Activated CD8-positive, alpha-beta T cell treated with anti-CD3 and anti-CD28 coated beads for 36 hours (primary cell): ENCODE data around the gene C7orf57. TPM values are rescaled to one million over a fixed set of nuclear protein-coding genes. Genes with fewer than 3 reads are reported as not detected.

Experiments
- ATAC-seq: fragments of 200-7000 bp; cut with Tn5 transposase; one replicate; pipeline ENCODE4 v1.10.0; 2021; ENCODE audit warnings: mild to moderate bottlenecking, moderate library complexity
- CTCF ChIA-PET: fragments of 350-600 bp; sonication (Branson Sonifier 250); formaldehyde crosslinking; loops from one replicate; lab custom pipeline; 2021; ENCODE audit warnings: antibody characterized with exemption; lab: Charles Lee
- POLR2A ChIA-PET: fragments of 350-600 bp; sonication (Branson Sonifier 250); formaldehyde crosslinking; loops from one replicate; lab custom pipeline; 2021; ENCODE audit warnings: antibody characterized with exemption; lab: Charles Lee
- DNase-seq: peaks from one replicate; pipeline ENCODE4 v3.0.0-alpha.2; 2020
- H3K27ac Mint-ChIP-seq: one replicate; pipeline ENCODE4 v1.8.0; 2021; ENCODE audit warnings: mild to moderate bottlenecking, mixed read lengths
- H3K27me3 Mint-ChIP-seq: one replicate; pipeline ENCODE4 v1.8.0; 2021; ENCODE audit warnings: mixed read lengths
- H3K36me3 Mint-ChIP-seq: one replicate; pipeline ENCODE4 v1.8.0; 2021; ENCODE audit warnings: low read depth, mixed read lengths
- H3K4me1 Mint-ChIP-seq: one replicate; pipeline ENCODE4 v1.8.0; 2021; ENCODE audit warnings: low read depth, mixed read lengths
- H3K4me3 Mint-ChIP-seq: one replicate; pipeline ENCODE4 v1.8.0; 2021; ENCODE audit warnings: mild to moderate bottlenecking, moderate library complexity, mixed read lengths
- H3K9me3 Mint-ChIP-seq: one replicate; pipeline ENCODE4 v1.8.0; 2021; ENCODE audit warnings: mixed read lengths
- intact Hi-C: fragments of 100-400 bp; cut with micrococcal nuclease; formaldehyde crosslinking; loops from one replicate; pipeline ENCODE4 v1.10.0; 2022
- total RNA-seq, 2 experiments: library from RNA; stranded (reverse); gene quantifications; one replicate each; pipeline ENCODE4 v1.2.3, GENCODE V29; 2021
- TF ChIP-seq, protein P1 (sequence below): fragments of 200-600 bp; IDR thresholded peaks from one replicate; pipeline ENCODE4 v1.8.0; 2022; ENCODE audit warnings: antibody characterized with exemption, mild to moderate bottlenecking

C7orf57 gene
- total RNA-seq, 2 experiments from 2014 or later = 0.74 to 0.83 TPM

DNA sequence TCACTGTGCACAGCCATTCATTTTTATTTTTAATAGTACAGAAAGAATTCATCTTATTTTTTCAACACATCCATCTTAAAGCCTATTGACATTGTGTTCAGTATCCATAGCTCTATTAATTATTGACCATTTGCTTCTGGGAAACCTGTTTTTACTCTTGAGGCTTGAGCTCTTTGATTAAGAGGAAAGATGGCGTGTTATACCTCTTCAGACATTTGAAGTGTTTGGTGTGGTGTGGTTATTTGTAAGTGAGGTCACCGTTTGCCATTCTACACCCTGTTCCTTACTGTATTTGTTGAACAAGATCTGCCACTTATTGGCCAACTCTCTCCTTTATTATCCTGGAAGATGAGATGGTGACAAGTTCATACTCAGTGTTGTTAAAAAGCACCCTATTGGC, 18.4 kb downstream of the C7orf57 start:
- CTCF ChIA-PET = interaction anchor here (1.0 kb wide), 1 partner anchor 47 kb away, joined by 3 read pairs; no protein-coding TSS in a partner anchor
- POLR2A ChIA-PET = interaction anchor here (1.4 kb wide), 1 partner anchor 31 kb away, joined by 7 read pairs; no protein-coding TSS in a partner anchor
- TF ChIP-seq, protein P1, sequence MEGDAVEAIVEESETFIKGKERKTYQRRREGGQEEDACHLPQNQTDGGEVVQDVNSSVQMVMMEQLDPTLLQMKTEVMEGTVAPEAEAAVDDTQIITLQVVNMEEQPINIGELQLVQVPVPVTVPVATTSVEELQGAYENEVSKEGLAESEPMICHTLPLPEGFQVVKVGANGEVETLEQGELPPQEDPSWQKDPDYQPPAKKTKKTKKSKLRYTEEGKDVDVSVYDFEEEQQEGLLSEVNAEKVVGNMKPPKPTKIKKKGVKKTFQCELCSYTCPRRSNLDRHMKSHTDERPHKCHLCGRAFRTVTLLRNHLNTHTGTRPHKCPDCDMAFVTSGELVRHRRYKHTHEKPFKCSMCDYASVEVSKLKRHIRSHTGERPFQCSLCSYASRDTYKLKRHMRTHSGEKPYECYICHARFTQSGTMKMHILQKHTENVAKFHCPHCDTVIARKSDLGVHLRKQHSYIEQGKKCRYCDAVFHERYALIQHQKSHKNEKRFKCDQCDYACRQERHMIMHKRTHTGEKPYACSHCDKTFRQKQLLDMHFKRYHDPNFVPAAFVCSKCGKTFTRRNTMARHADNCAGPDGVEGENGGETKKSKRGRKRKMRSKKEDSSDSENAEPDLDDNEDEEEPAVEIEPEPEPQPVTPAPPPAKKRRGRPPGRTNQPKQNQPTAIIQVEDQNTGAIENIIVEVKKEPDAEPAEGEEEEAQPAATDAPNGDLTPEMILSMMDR = no peak
- H3K4me3 Mint-ChIP-seq = no peak overlapping the region
- peaks cover 2% of the 10 kb centered on the region for H3K36me3 Mint-ChIP-seq
- H3K9me3 Mint-ChIP-seq = peaks cover 11% of the 10 kb centered on the region
- peaks cover 7% of the 10 kb centered on the region for H3K4me1 Mint-ChIP-seq
- no peak overlapping the region for H3K27ac Mint-ChIP-seq
- intact Hi-C loops = no loop called here
- no peak for DNase-seq
- ATAC-seq = no peak
- no peaks in the 10 kb centered on the region for H3K27me3 Mint-ChIP-seq

GRCh38 chr7:48058990-48059389, 23.6 kb downstream of the C7orf57 start:
- CTCF ChIA-PET = no interaction called here
- Mint-ChIP-seq H3K36me3 (peaks cover 7% of the 10 kb centered on the region), H3K9me3 (peaks cover 17% of the 10 kb centered on the region), H3K4me3 (no peak overlapping the region), H3K27me3 (peaks cover 5% of the 10 kb centered on the region), H3K4me1 (no peaks in the 10 kb centered on the region), H3K27ac (no peak overlapping the region)
- TF ChIP-seq, protein P1 = no peak
- no peak for DNase-seq
- no peak for ATAC-seq
- POLR2A ChIA-PET = no interaction called here
- intact Hi-C loops = no loop called here

- no peak for DNase-seq
- TF ChIP-seq, protein P1 = no peak
- ChIA-PET CTCF (no interaction called here), POLR2A (no interaction called here)
- no peak for ATAC-seq
- Mint-ChIP-seq H3K4me3 (no peak overlapping the region), H3K27me3 (peaks cover 5% of the 10 kb centered on the region), H3K36me3 (peaks cover 7% of the 10 kb centered on the region), H3K4me1 (no peaks in the 10 kb centered on the region), H3K9me3 (peaks cover 17% of the 10 kb centered on the region), H3K27ac (no peak overlapping the region)
- intact Hi-C loops = no loop called here
Observed at GRCh38 chr7:48059706-48060105, 24.4 kb downstream of the C7orf57 start.

DNA sequence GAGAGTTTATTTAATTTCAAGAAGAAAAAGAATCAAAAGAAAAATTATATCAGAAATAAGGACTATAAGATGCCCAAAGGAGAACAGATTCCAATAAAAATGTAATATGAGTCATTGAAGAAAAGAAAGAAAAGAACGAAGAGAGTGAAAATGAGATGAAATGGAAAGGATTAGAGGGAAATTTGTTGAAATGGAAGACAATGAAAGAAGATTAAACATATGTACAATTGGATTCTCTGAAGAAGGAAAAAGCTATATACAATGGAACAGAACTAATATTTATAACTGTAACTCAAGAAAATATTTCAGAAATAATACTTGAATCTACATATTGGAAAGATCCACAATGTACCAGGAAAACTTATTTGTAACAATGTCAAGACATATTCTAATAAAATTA, 28.6 kb downstream of the C7orf57 start:
- DNase-seq = no peak
- H3K36me3 Mint-ChIP-seq = peaks cover 5% of the 10 kb centered on the region
- H3K4me1 Mint-ChIP-seq = no peaks in the 10 kb centered on the region
- no peak overlapping the region for H3K27ac Mint-ChIP-seq
- ChIA-PET CTCF (no interaction called here), POLR2A (interaction anchor here (0.7 kb wide), 1 partner anchor 73 kb away, joined by 3 read pairs; no protein-coding TSS in a partner anchor)
- TF ChIP-seq, protein P1 = no peak
- ATAC-seq = no peak
- H3K4me3 Mint-ChIP-seq = no peak overlapping the region
- H3K9me3 Mint-ChIP-seq = peaks cover 5% of the 10 kb centered on the region
- peaks cover 5% of the 10 kb centered on the region for H3K27me3 Mint-ChIP-seq
- intact Hi-C loops = no loop called here

GRCh38 chr7:48067475-48067874, 32.1 kb downstream of the C7orf57 start:
- no peak for DNase-seq
- Mint-ChIP-seq H3K27ac (no peak overlapping the region), H3K36me3 (peaks cover 8% of the 10 kb centered on the region), H3K4me1 (no peaks in the 10 kb centered on the region), H3K4me3 (no peak overlapping the region), H3K9me3 (peaks cover 9% of the 10 kb centered on the region), H3K27me3 (peaks cover 1% of the 10 kb centered on the region)
- intact Hi-C loops = no loop called here
- no peak for ATAC-seq
- TF ChIP-seq, protein P1 = no peak
- ChIA-PET POLR2A (no interaction called here), CTCF (no interaction called here)
